HepG2 (cell line): Measurements from ENCODE around the gene MAN1B1. TPM values are rescaled to one million over a fixed set of nuclear protein-coding genes. Genes with fewer than 3 reads are reported as not detected.

Experiments used
- ATF2 ChIP-seq: sonication (generic); formaldehyde crosslinking; IDR thresholded peaks from 2 replicates; pipeline ENCODE4 v1.4.0; 2020; ENCODE audit warnings: missing genetic modification reagents
- ATF7 ChIP-seq, 2 experiments: fragments of 450-650 bp in 1 of 2; sonication (generic) in 1 of 2; formaldehyde crosslinking in 1 of 2; IDR thresholded peaks; 2 replicates each; pipeline versions ENCODE4 v1.4.0 to v1.6.1; 2016 to 2020; ENCODE audit warnings: antibody characterized with exemption in 1 of 2, mild to moderate bottlenecking in 1 of 2, missing genetic modification reagents in 1 of 2
- CHD4 ChIP-seq: fragments of 200-600 bp; sonication (generic); IDR thresholded peaks from 2 replicates; pipeline ENCODE4 v1.7.0; 2017; ENCODE audit warnings: mild to moderate bottlenecking, low read length, borderline replicate concordance
- FOXJ3 ChIP-seq: sonication (generic); formaldehyde crosslinking; IDR thresholded peaks from 2 replicates; pipeline ENCODE4 v1.4.0; 2020; ENCODE audit warnings: missing genetic modification reagents, mild to moderate bottlenecking, borderline replicate concordance
- HOXA3 ChIP-seq: sonication (generic); formaldehyde crosslinking; IDR thresholded peaks from 2 replicates; pipeline ENCODE4 v1.5.0; 2020; ENCODE audit warnings: missing genetic modification reagents
- ISL2 ChIP-seq: sonication (generic); formaldehyde crosslinking; IDR thresholded peaks from 2 replicates; pipeline ENCODE4 v1.5.0; 2020; ENCODE audit warnings: missing genetic modification reagents
- KDM2A ChIP-seq: sonication (generic); formaldehyde crosslinking; IDR thresholded peaks from 2 replicates; pipeline ENCODE4 v1.4.0; 2020; ENCODE audit warnings: low read depth, missing genetic modification reagents, borderline replicate concordance
- KMT2B ChIP-seq: IDR thresholded peaks from 2 replicates; pipeline ENCODE4 v1.6.1; 2016; ENCODE audit warnings: missing genetic modification reagents, missing compliant biosample characterization
- MED13 ChIP-seq: sonication (generic); formaldehyde crosslinking; IDR thresholded peaks from 2 replicates; pipeline ENCODE4 v1.5.0; 2020; ENCODE audit warnings: missing genetic modification reagents
- MEIS2 ChIP-seq: sonication (generic); formaldehyde crosslinking; IDR thresholded peaks from 2 replicates; pipeline ENCODE4 v1.9.0; 2021; ENCODE audit warnings: mild to moderate bottlenecking, missing genetic modification reagents
- NCOA2 ChIP-seq: sonication (generic); formaldehyde crosslinking; IDR thresholded peaks from 2 replicates; pipeline ENCODE4 v1.8.0; 2022; ENCODE audit warnings: inconsistent platforms
- NPAS2 ChIP-seq: sonication (generic); formaldehyde crosslinking; IDR thresholded peaks from 2 replicates; pipeline ENCODE4 v1.8.0; 2022; ENCODE audit warnings: mild to moderate bottlenecking, missing genetic modification reagents, borderline replicate concordance
- PLRG1 ChIP-seq: fragments of 450-650 bp; conservative IDR thresholded peaks from 2 replicates; pipeline ENCODE4 v1.6.1; 2016
- TARDBP ChIP-seq: sonication (generic); formaldehyde crosslinking; IDR thresholded peaks from 2 replicates; pipeline ENCODE4 v1.8.0; 2022; ENCODE audit warnings: mild to moderate bottlenecking, missing genetic modification reagents
- TBX3 ChIP-seq: fragments of 450-650 bp; IDR thresholded peaks from 2 replicates; pipeline ENCODE4 v1.6.1; 2017; ENCODE audit warnings: antibody characterized with exemption, mild to moderate bottlenecking, inconsistent platforms, borderline replicate concordance
- TP53 ChIP-seq: sonication (generic); formaldehyde crosslinking; conservative IDR thresholded peaks from 2 replicates; pipeline ENCODE4 v1.4.0; 2020; ENCODE audit warnings: missing genetic modification reagents
- ZMAT5 ChIP-seq: sonication (generic); formaldehyde crosslinking; IDR thresholded peaks from 2 replicates; pipeline ENCODE4 v1.5.0; 2020; ENCODE audit warnings: mild to moderate bottlenecking, low read depth, missing genetic modification reagents, borderline replicate concordance
- ZNF253 ChIP-seq: sonication (generic); formaldehyde crosslinking; IDR thresholded peaks from 2 replicates; pipeline ENCODE4 v1.8.0; 2022; ENCODE audit warnings: mild to moderate bottlenecking, missing genetic modification reagents, borderline replicate concordance
- ZNF30 ChIP-seq: sonication (generic); formaldehyde crosslinking; IDR thresholded peaks from 2 replicates; pipeline ENCODE4 v1.5.0; 2020; ENCODE audit warnings: mild to moderate bottlenecking, missing genetic modification reagents
- ZNF326 ChIP-seq: sonication (generic); formaldehyde crosslinking; IDR thresholded peaks from 2 replicates; pipeline ENCODE4 v1.4.0; 2020; ENCODE audit warnings: missing genetic modification reagents, borderline replicate concordance
- ZNF503 ChIP-seq: sonication (generic); formaldehyde crosslinking; IDR thresholded peaks from 2 replicates; pipeline ENCODE4 v1.4.0; 2020; ENCODE audit warnings: missing genetic modification reagents
- ZNF746 ChIP-seq: sonication (generic); formaldehyde crosslinking; IDR thresholded peaks from 2 replicates; pipeline ENCODE4 v1.8.0; 2022; ENCODE audit warnings: mild to moderate bottlenecking, missing genetic modification reagents
- ZNF761 ChIP-seq: sonication (generic); formaldehyde crosslinking; conservative IDR thresholded peaks from 2 replicates; pipeline ENCODE4 v1.4.0; 2020; ENCODE audit warnings: mild to moderate bottlenecking, missing genetic modification reagents
- polyA plus RNA-seq, 8 experiments: library from polyadenylated mRNA; depleted of rRNA in 3 of 8; stranded (reverse) in 7 of 8; unstranded in 1 of 8; fragments of >200 nt; fragmentation: Illumina TruSeq in 4 of 8; extraction: Trizol in 4 of 8; gene quantifications; 2 replicates each; pipeline versions ENCODE4 v1.2.1 to v1.2.3, GENCODE V29; 2011 to 2016; ENCODE audit warnings: low read depth in 4 of 8, missing spikeins in 1 of 8, mixed read lengths in 1 of 8; ENCODE audit not compliant: insufficient read depth in 1 of 8
- total RNA-seq, 5 experiments: library from RNA; depleted of rRNA; stranded (reverse); fragments of >200 nt; fragmentation: Illumina TruSeq; extraction: Trizol; gene quantifications; 2 replicates each; pipeline ENCODE4 v1.2.3, GENCODE V29; 2016; ENCODE audit warnings: low read depth in 1 of 5
- TF ChIP-seq, protein P1 (sequence below): IDR thresholded peaks from 2 replicates; pipeline ENCODE4 v1.6.1; 2018; ENCODE audit warnings: missing genetic modification reagents
- TF ChIP-seq, protein P2 (sequence below): sonication (generic); formaldehyde crosslinking; IDR thresholded peaks from 2 replicates; pipeline ENCODE4 v1.4.0; 2020; ENCODE audit warnings: missing genetic modification reagents, low read depth, mild to moderate bottlenecking, borderline replicate concordance

MAN1B1 gene
- total and polyA plus RNA-seq, 2 of the 13 experiments (the other 11 are each of a cell fraction or from before 2014, with no cell fraction given): 48.9 to 59.5 TPM

GRCh38 chr9:137129456-137130175 lies 42.8 kb downstream of the MAN1B1 start (continued):
- TF ChIP-seq ATF2 (no peak), MEIS2 (CRISPR knock-in tag) (no peak; the same call in 1 of the 2 replicates), FOXJ3 (CRISPR knock-in tag) (no peak), ZNF761 (CRISPR knock-in tag) (no peak; the same call in 1 of the 2 replicates), CHD4 (no peak), ISL2 (CRISPR knock-in tag) (peak; percentile 52; the same call in 1 of the 2 replicates), ZNF253 (CRISPR knock-in tag) (no peak; the same call in 1 of the 2 replicates), NPAS2 (no peak), ZMAT5 (no peak), TP53 (CRISPR knock-in tag) (no peak), NCOA2 (CRISPR knock-in tag) (0 out of 2 replicates have a peak, but pooled peaks have one; percentile 29), KMT2B (CRISPR knock-in tag) (peak; percentile 49; the same call in 1 of the 2 replicates), HOXA3 (CRISPR knock-in tag) (peak; percentile 90), KDM2A (peak; percentile 80), ZNF326 (no peak), ZNF503 (no peak; the same call in 1 of the 2 replicates), ZNF30 (CRISPR knock-in tag) (no peak), TBX3 (no peak), ATF7 (IDR thresholded peaks at IDR 0.05) (no peak), ATF7 (CRISPR knock-in tag; IDR thresholded peaks at IDR 0.05) (0 out of 2 replicates have a peak, but pooled peaks have one; percentile 17), TARDBP (CRISPR knock-in tag) (0 out of 2 replicates have a peak, but pooled peaks have one; percentile 47), MED13 (CRISPR knock-in tag) (peak; percentile 81; the same call in 1 of the 2 replicates), ZNF746 (CRISPR knock-in tag) (peak; percentile 32; the same call in 1 of the 2 replicates), PLRG1 (no peak)
- TF ChIP-seq, protein P1, sequence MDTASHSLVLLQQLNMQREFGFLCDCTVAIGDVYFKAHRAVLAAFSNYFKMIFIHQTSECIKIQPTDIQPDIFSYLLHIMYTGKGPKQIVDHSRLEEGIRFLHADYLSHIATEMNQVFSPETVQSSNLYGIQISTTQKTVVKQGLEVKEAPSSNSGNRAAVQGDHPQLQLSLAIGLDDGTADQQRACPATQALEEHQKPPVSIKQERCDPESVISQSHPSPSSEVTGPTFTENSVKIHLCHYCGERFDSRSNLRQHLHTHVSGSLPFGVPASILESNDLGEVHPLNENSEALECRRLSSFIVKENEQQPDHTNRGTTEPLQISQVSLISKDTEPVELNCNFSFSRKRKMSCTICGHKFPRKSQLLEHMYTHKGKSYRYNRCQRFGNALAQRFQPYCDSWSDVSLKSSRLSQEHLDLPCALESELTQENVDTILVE (CRISPR knock-in tag): no peak
- TF ChIP-seq, protein P2, sequence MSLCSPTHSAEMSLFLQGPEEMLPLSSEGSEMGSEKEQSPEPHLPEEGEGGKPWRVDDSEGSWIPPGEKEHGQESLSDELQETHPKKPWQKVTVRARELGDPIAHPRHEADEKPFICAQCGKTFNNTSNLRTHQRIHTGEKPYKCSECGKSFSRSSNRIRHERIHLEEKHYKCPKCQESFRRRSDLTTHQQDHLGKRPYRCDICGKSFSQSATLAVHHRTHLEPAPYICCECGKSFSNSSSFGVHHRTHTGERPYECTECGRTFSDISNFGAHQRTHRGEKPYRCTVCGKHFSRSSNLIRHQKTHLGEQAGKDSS (CRISPR knock-in tag): no peak
